Fibroblast of lung (primary cell): ENCODE measurements around the gene FTSJ1.

Experiments used
- EZH2 ChIP-seq: IDR thresholded peaks from 2 replicates; pipeline ENCODE4 v1.5.1; 2012; ENCODE audit warnings: low read length, control low read depth, mild to moderate bottlenecking; ENCODE audit errors: missing control alignments
- TF ChIP-seq, protein P1 (sequence below), 2 donors: IDR thresholded peaks in 1 of 2; conservative IDR thresholded peaks in 1 of 2; 1 replicate in 1 of 2; 2 replicates in 1 of 2; pipeline ENCODE4 v1.5.1; 2011 to 2012; ENCODE audit warnings: low read length in 2 of 2, control low read depth in 1 of 2, inconsistent platforms in 1 of 2, low read depth in 1 of 2, mild to moderate bottlenecking in 1 of 2

DNA sequence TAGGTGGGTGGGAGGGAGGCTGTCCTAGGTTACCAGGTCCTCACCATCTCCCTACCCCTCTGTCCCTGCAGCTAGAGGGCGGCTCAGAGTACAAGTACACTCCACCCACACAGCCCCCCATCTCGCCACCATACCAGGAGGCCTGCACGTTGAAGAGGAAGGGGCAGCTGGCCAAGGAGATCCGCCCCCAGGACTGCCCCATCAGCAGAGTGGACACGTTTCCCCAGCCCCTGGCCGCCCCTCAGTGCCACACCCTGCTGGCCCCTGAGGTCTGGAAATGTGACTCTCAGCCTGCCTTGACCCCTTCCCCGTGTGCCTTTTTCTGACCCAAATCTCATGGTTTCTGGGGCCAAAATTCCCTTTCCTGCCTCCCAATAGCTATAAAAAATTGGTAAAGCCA lies 6.5 kb downstream of the FTSJ1 start:
- TF ChIP-seq, protein P1, sequence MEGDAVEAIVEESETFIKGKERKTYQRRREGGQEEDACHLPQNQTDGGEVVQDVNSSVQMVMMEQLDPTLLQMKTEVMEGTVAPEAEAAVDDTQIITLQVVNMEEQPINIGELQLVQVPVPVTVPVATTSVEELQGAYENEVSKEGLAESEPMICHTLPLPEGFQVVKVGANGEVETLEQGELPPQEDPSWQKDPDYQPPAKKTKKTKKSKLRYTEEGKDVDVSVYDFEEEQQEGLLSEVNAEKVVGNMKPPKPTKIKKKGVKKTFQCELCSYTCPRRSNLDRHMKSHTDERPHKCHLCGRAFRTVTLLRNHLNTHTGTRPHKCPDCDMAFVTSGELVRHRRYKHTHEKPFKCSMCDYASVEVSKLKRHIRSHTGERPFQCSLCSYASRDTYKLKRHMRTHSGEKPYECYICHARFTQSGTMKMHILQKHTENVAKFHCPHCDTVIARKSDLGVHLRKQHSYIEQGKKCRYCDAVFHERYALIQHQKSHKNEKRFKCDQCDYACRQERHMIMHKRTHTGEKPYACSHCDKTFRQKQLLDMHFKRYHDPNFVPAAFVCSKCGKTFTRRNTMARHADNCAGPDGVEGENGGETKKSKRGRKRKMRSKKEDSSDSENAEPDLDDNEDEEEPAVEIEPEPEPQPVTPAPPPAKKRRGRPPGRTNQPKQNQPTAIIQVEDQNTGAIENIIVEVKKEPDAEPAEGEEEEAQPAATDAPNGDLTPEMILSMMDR (conservative IDR thresholded peaks at IDR 0.05 in 1 of 2, IDR thresholded peaks at IDR 0.05 in 1 of 2; ENCODE audit: low read depth in 1 of 2, low read length in 2 of 2): no peak
- no peak for TF ChIP-seq EZH2
